HG03575 (cell line): Measurements from ENCODE around the gene HEBP1.
"Not testable (repeated sequence)": the region's sequence is repeated elsewhere in the genome, so short reads cannot be mapped to it uniquely, and the experiment has no call there.

Source experiments
- ATAC-seq: cut with Tn5 transposase; IDR thresholded peaks from one replicate; pipeline ENCODE4 v1.9.1; 2021; ENCODE audit not compliant: unreplicated experiment, insufficient number of reproducible peaks, low FRiP score; ENCODE audit errors: extremely low read depth

Gene HEBP1

GRCh38 chr12:12999959-13000615 lies at the start of gene HEBP1:
Gene HEBP1 (minus strand): TSS chr12:13000265. CDS start chr12:13000114, 151 bp downstream.
- peak; percentile 50 for ATAC-seq

GRCh38 chr12:13049816-13050215 lies 49.8 kb upstream of the HEBP1 start:
- no peak for ATAC-seq

DNA sequence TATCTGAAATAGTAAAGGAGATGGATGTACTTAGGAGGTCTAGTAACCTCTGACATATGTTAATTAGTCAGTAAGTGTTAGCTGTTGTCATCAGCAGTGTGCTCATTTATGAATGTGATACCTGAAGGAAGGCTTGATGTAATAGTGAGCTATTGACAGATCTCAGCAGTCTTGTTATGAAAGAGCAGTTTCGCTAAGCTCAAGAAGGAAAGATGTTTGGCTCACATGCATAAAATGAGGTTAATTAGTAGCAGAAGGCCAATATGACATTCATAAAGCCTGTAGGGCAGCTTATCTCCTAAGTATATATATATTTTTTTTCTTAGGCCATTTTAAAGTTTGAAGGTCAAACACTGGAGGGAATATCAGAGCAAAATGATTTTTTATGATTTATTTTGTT lies 46.9 kb upstream of the HEBP1 start:
- ATAC-seq: no peak

DNA sequence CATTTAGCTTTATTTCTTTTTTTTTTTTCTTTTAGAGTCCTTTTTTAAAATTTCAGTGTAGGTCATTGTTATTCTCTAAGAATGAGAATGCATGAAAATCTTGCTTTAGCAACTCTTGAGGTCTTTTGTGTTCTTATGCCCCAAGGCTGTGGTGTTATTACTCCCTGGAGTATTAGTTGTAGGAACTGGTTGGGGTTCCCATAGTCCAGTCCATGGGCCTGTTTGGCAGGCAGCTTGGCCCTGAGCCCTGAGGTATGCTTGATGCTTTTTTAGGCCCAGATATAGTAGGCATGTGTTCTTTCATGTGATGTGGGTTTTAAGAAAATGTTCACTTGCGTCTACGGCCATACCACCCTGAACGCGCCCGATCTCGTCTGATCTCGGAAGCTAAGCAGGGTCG lies 45.8 kb upstream of the HEBP1 start:
- no peak for ATAC-seq

GRCh38 chr12:13044906-13045299 lies 44.8 kb upstream of the HEBP1 start:
- no peak for ATAC-seq

DNA sequence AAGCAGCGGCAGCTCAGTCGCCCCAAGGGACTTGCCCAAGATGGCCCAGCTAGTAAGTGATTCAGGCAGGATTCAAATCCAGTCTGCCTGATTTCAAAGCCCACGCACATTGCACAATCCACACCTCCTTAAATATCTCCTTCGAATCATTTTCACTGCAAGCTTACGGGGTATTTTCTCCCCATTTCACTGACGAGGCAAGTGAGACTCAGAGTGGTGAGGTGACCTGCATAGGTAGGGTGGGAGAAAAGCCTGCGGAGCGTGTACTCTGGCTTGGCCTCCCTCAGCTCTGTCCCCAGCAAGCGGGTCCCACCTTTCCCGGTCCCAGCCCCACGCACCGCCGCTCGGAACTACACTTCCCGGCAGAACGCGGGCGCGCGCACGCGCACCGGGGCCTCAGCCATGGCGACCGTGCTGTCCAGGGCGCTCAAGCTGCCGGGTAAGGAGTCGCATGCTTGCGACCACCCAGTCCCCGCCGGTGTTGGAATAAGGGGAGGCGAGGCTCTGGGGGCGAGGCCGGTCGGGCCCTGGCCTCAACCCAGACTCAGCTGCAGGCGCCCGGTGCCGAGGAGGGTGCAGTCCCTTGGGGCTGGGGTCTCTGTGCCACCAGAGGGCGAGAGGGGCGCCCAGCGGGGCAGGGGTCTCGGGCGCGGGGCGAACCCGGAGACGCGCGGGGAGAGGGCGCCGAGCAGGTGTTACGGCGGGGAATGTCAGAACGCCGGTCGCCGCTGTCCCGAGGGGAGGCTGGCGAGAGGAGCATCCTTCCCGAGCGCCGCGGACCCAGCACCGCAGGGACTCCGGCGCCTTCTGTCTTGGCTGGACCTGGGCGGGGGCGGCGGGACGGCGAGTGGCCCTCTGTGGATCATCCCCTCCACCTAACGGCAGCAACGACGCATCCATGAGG lies 44.2 kb upstream of the HEBP1 start, which contains the start of gene FAM234B:
Gene FAM234B, plus strand, starts transcription at position 380 of the 904 bp plus-strand sequence. Its CDS starts 23 bp downstream, at position 403.
- no peak for ATAC-seq

DNA sequence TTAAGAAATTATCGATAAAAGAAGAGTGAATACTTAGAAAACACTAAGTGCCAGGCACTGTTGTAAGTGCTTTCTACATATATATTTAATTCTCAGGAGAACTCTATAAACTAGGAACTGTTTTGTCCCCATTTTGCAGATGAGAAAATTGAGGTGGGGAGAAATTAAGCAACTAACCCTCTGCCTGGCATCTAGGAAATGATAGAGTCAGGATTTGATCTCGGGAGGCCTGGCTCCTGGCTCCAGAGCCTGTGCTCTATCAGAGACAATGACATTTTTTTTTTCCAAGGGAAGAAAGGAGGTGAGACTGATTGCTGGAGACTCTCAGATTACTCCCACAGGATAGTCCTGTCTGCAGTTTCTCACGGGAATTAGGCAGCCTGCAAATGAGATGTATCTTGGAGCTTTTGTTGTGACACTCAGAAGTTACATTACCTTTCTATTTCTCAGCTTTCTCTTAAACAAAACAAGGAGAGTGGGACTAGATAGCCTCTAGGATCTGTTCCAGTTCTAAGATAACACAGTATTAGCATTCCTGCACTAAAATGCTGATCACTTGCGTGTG lies 42.7 kb upstream of the HEBP1 start:
- ATAC-seq: no peak

- ATAC-seq: no peak
These were observed 41.2 kb upstream of the HEBP1 start for GRCh38 chr12:13041224-13041623.

- no peak for ATAC-seq
These were observed 39.4 kb upstream of the HEBP1 start for GRCh38 chr12:13039328-13039956.

DNA sequence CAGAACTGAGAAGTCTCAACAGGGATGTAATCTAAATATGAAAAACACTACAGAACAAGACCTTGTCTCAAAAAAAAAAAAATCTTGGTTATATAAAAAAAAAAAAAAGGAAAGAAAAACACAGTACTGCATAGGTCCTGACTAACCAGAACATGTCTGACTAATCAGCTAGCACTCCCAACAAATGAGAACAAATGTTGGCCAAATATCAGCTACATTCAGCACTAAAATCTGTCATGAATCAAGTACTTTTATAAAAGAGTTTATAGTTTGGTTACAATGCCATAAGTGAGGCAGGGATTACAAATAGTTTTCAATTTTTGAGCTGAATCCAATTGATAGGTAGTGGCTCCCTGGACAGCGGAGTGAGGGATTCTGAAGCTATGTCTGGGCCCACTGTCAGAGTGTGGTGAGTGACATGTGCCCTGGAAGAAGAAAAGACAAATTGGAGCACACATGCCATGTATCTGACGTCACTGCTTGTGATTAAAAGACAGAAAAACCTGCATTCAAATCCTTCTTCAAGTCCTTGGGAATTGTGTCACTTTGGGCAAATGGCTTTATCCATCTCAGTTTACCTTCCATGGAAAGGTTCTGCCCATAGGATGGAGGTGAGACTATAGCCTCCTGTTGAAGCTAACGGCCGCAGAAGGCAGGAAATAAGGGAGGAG lies 38.6 kb upstream of the HEBP1 start:
- no peak for ATAC-seq

DNA sequence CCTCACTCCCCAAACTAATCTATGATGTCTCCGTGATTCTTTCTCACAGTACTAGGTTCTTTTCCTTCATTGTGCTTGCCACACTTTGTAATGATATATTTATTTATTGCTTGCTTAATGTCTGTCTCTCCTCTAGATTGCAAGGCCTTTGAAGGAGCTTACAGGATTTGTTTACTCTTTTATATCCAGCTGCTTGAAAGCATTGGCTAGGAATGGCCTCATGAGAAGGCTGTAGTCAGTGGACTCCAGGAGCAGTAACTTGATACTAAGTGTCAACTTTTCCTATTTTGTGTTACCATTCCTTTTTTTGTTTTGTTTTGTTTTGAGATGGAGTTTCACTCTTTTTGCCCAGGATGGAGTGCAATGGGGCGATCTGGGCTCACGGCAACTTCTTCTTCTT lies 36.8 kb upstream of the HEBP1 start:
- no peak for ATAC-seq

DNA sequence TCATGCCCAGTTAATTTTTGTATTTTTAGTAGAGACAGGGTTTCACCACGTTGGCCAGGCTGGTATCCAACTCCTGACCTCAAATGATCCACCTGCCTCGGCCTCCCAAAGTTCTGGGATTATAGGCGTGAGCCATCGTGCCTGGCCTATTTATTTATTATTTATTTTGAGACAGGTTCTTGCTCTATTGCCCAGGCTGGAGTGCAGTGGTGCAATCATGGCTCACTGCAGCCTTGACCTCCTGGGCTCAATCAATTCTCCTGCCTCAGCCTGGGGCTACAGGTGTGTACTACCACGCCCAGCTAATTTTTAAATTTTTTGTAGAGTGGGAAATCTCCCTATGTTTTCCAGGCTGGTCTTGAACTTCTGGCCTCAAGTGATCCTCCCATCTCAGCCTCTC lies 35.3 kb upstream of the HEBP1 start:
- not testable (repeated sequence) for ATAC-seq

DNA sequence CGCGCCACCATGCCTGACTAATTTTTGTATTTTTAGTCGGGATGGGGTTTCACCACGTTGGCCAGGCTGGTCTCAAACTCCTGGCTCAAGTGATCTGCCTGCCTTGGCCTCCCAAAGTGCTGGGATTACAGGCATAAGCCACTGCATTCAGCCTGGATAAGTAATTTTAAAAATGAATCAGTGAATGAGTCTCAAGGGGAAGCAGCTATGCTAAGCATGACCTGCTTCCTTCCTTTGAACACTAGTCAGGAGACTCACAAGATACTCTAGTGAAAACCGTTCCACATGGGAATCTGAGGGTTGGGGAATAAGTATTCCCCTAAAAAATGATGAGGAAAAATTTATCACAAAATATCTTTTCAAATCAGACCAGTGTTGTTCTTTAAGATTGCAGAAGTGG lies 33.4 kb upstream of the HEBP1 start:
- no peak for ATAC-seq

DNA sequence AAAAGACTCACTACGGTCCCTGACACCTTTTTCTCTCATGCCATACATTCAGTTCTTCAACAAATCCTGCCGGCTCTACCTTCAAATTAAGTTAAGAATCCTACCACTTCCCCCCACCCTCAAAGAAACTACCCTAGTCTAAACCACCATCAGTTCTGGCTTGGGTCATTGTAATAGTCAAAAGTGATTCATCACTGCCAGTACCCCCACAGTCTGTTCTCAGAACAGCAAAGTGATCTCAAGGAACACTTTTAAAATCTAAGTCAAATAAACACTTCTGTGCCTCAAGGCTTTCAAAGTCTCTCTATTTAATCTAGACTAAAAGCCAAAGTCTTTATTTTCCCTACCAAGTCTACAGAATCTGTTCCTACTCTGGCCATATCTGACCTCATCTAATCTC lies 32.1 kb upstream of the HEBP1 start:
- no peak for ATAC-seq

DNA sequence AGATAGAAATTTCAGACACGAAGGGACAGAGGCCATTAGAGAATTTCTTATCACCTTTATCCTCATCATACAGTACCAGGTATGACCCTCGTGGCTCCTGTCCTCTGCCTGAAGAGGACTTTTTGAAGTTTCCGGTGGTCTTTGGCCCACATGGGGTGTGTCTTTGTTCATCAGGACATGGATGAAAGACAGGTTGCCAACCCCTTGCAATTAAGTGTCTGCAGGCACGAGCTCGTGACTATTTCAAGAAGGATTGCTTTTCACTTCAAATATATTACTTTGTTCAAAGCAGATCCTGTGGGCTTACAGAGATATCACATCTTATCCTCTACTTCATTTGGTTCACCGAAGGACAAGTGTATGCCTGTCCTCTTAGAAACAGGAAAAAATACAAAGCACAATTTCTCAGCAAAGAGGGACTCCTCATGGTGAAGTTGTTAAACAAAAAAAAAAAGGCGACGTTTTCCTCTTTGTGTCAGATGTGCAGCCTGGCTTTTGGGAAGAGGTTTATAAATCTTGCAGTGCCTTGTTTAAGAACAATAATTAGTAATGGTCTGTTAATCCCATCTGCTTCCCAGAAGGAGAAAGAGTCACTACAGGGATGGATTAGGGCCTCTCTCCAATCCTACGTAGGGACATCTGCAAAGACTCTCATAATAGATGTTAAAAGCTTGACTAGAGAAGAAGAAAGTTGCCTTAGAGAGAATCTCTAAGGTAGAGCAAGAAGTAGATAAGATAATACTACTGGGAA lies 30.7 kb upstream of the HEBP1 start:
- ATAC-seq: no peak

- no peak for ATAC-seq
These were observed 28.9 kb upstream of the HEBP1 start for GRCh38 chr12:13028825-13029570.

DNA sequence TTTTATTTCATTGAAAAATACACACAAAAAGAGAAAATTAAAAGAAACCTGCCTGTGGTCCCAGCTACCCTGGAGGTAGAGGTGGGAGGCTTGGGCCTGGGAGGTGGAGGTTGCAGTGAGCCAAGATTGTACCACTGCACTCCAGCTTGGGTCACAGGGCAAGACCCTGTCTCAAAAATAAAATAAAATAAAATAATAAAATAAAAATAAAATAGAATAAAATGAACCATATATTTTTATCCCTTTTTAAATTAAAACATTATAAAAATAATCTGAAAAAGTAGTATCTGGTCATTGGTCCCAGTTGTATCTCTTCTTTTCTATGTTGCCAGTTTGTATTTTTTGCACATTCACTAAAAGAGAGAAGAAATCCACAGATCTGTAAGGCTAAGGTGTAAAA lies 27.4 kb upstream of the HEBP1 start:
- no peak for ATAC-seq

- ATAC-seq: no peak
These were observed 27.0 kb upstream of the HEBP1 start for GRCh38 chr12:13027032-13027431.
